Epidermal melanocyte (primary cell): ENCODE data around the gene GRK6.
"Not testable (repeated sequence)": the region's sequence is repeated elsewhere in the genome, so short reads cannot be mapped to it uniquely, and the experiment has no call there.

Experiments
- DNase-seq: peaks from one replicate; pipeline ENCODE4 v3.0.0; 2011; ENCODE audit warnings: low spot score; ENCODE audit not compliant: insufficient read length

Gene GRK6

DNA sequence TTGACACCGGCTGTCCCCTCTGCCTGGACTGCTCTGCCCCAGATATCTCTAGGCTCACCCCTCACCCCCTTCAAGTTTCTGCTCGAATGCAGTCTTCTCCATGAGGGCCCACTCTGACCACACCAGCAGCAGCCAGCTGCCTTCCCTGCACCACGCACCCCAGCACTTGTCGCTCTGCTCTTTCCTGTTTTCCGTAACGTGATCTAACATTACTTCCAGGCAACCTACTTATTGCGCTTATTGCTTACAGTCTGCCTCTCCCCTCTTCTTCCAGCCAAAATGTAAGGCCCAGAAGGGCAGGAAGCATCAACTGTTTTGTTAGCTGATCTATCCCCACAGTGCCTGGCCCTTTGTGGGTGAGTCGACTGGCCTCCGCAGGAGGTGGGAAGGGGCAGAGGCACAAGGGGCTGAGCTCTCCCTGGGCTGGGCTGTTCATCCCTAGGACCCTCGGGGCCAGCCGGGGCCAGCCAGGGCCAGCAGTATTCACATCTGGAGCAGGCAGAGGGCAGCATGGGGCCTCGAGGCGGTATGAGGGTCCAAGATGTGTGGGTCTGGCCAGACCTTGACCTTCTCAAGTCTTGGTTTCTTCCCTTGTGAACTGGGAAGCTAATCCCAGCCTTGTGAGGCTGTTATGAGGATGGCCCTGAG lies 58.5 kb downstream of the GRK6 start:
- DNase-seq: no peak

DNA sequence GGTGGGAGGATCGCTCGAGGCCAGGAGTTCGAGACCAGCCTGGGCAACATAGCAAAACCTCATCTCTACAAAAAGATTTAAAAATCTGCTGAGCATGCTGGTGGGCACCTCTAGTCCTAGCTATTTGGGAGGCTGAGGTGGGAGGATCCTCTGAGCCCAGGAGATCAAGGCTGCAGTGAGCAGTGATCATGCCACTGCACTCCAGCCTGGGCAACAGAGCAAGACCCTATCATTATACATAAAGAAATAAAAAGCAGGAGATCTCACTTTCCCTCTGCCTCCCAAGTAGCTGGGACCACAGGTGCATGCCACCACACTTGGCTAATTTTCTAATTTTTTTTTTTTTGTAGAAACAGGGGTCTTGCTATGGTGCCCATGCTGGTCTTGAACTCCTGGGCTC lies 59.3 kb downstream of the GRK6 start:
- DNase-seq: not testable (repeated sequence)

DNA sequence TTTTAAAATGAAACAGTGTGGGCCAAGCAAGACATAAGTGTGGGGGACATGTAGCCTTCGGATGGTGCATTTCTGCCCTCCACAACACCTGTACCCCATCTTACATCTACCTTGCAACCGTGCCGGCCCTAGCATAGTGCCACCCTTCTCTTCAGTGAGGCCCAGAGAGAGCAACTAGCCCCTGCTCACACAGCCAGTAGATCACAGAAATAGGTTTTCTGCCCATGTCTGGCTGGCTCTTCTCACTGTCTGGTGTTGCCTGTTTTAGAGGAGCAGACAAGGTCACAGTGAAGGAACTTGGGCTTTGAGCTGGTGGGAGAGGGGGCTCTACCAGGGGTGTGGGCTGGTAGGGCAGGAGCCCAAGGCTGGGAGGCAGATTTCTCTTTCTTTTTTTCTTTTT lies 59.8 kb downstream of the GRK6 start:
- DNase-seq: no peak

DNA sequence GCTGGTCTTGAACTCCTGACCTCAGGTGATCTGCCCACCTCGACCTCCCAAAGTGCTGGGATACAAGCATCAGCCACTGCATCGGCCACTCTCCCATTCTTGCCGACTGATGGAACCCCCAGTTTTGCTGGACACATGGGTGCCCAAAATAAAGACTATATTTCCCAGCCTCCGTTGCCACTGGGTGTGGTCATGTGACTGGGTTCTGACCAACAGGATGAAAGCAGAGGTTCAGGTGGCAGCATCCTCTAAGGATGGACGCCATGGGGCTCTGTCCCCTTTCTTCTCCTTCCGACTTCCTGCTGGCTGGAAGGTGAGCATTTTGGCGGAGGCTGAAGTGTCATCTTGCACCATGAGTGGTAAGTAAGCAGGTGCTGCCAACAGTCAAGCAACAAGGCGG lies 60.7 kb downstream of the GRK6 start:
- DNase-seq: no peak

DNA sequence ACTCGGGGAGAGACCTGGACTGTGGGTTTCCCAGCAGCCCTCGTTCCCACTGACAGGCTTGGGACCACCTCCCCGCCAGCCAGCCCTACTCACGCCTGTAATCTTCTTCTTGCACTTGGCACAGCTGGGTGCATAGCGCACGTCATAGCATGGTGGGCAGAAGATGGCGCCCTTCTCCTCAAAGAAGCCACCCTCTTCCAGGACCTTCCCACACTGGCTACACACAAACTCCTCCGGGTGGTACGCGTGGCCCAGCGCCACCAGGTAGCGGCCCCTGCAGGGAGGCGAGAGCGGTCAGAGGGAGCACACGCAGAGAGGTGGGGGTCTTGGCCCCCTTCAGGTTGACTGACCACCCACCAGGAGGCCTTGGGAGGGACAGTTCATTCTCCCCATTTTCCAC lies 61.5 kb downstream of the GRK6 start:
- no peak for DNase-seq

DNA sequence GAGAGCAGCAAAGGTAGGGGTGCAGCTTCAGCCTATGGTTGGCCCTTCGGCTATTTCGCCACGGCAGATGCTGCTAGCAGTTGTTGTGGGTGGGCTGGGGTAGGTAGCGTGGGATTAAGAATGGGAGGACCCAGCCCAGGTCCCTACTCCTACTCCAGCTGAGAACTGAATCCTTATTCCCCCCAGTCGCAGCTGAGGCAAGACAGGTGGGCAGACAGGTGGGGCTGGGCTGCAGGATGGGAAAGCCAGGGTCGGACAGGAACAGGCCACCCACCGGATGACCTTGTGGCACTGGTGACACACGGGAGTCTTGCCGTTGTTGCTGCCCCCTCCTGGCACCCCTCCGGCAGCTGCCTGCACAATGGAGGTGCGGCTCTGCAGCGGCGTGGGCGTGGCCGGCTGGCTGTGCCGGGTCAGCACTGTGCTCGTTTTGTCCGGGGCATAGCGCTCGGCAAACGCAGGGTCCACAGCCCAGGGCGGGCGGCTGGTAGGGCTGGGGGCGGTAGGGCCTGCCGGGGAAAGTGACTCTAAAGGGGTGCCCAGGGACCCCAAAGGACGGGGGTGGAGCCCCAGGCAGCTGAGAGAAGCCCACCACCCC lies 62.7 kb downstream of the GRK6 start:
- no peak for DNase-seq

DNA sequence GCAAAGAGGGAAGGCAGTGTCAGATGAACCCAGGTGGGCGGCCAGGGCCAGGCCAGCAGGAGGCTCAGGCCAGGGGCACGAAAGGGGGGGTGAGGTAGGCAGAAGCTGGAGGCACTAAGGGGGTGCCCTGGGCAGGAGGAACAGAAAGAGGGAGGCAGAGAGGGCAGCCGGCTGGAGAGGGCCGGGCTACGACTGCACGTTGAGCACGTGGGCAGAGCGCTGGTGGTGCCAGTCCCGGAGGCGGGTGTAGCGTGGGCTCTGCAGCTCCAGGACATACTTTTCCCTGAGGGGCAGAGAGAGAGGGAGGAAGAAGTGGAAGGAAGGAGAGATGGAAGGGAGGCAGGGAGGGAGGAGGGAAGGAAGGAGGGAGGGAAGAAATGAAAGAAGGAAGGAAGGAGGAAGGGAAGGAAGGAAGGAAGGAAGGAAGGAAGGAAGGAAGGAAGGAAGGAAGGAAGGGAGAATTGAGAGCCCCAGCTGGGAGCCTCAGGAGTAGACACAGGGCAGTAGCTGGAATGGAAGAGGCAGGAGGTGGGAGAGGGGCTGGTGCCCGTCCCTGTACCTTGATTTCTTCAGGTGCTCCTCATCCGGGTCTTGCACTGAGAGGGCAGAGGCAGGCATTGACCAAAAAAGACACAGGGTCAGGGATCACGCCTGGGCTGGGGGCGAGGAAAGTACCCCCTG lies 64.0 kb downstream of the GRK6 start:
- no peak for DNase-seq

DNA sequence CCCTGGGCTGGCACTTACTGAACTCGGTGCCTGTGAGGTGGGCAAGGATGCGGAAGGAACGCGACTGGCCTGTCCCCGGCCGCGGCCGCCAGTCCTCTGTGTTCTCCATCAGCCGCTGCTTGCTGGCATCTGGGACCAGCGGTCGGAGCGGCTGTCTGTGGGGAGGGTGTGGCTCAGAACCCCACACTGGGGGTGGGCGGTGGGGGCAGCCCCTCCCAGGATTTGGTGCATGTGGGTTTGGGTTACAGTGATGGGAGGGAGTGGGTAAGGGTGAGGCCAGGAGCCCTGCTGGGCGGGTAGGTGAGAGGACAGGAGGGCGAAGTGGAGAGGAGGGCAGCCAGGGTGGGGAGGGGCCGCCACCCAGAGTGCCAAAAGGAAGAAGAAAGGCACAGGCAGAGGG lies 64.5 kb downstream of the GRK6 start:
- DNase-seq: no peak

DNA sequence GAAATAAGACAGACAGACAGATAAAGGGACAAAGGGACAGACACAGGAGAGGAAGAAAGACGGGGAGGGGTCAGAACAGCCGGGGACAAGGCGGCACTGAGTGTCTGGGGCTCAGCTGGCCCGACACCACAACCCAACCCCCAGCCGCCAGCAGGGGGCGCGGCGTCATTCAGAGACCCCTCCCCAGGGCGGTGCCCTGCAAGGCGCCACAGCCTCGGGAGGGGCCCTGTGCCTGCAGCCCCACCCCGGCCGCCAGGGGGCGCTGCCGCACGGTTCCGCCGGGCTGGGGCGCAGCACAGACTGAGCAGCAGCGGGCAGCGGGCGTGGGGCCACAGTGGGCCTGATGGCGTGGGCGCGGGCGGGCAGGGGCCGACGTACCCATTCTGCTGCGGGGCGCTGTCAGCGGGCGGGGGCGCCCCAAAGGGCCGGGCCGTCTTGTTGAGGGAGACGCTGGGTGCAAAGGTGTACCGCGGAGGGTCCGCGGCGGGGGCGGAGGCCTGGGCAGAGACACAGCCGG lies 65.0 kb downstream of the GRK6 start:
- no peak for DNase-seq

DNA sequence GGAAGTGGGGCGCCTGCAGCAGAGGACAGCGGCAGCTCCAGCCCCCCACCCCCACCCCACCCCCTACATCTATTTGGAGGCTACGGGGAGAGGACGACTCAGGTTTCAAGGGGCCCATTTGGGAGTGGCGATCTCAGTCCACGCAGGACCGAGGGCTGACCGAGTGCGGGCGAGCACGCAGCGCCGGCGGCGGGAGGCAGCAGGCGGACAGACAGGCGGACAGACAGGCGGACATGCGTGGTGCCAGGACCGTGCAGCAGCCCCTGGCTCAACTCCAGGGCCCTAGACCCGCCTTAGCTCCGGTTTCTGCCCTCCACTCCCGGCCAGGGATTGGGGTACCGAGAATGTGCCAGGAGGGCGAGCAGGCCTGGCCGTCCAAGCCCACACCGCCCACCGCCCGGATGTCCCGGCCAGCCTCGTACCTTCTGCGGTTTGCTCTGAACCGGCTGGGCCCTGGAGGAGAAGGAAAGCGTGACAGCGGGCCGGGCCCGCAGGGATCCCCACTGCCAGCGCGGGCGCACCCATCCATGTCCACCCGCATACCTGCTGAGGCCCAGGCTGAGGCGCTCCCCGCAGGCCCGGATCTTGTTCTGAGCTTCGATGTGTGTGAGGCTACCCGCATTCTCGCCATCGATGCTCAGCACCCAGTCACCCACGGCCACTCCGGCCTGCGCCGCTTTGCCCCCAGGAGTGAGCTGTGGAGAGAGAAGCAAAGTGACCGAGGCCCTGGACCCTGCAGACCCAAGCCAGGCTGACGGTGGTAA lies 65.7 kb downstream of the GRK6 start:
- no peak for DNase-seq
